HG03045 (cell line): ENCODE measurements around the gene TSPO.
A peak's percentile ranks its signal among the peaks of the same experiment; 100 is the strongest.
"Not testable (repeated sequence)": the region's sequence is repeated elsewhere in the genome, so short reads cannot be mapped to it uniquely, and the experiment has no call there.

Experiments used
- ATAC-seq: cut with Tn5 transposase; IDR thresholded peaks from one replicate; pipeline ENCODE4 v1.9.1; 2021; ENCODE audit warnings: mild to moderate bottlenecking, moderate library complexity; ENCODE audit not compliant: unreplicated experiment

Gene TSPO

DNA sequence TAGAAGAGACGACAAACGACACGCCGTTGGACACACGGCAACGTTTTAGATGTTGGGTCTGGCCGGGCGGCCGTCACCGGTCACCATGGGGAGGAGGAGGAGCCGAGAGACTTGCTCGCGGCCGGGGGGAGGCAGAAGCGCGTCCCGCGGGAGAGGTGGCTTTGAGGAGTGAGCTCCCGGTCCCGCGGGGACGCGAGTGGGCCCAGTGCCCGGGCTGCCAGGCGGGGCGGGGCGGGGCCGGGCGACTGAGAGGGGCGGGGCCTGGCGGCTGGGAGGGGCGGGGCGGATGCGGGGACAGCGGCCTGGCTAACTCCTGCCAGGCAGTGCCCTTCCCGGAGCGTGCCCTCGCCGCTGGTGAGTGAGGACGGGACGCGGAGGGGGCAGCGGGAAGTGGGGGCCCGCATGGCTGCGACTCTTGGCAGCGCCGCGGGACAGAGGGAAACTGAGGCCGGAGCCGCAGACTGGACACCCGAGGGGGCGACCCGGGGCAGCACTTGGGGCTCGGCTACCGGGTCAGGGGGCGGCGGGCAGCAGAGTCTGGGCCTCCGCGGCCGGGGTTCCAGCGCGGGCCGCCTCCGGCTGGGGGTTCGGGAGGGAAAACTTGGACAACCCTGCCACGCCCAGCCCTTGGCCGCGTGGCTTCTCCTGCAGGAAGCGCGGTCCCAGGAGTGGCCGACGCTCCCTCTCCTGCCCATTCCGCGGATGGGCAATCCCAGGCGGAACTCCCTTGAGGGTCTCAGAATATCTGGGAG, at the start of gene TSPO:
TSS of gene TSPO (plus strand) at position 309 of the 752 bp plus-strand sequence. CDS start 7,680 bp downstream, outside the sequence.
- ATAC-seq: no peak

- ATAC-seq: not testable (repeated sequence)
Observed at GRCh38 chr22:43104056-43104625, 47.2 kb upstream of the TSPO start.

- ATAC-seq: not testable (repeated sequence)
Observed at GRCh38 chr22:43104950-43105349, 46.4 kb upstream of the TSPO start.

DNA sequence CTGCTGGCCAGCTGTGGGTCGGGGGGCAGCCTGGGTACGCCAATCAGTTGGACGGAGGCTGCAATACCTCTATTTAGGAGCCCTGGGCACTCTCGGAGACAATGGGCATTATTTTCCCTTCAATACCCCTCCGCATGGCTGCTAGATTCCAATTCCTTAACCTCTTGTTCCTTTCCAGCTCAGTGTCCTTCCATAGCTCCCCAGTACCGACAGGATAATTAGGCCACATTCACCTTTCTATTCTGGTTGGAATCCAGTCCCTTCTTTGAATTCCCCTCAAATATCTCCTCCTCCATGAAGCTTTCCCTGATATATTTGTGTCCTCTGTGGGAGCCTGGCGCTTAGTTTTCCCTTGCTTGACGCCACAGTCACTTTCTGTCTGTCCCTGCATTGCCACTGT, 45.1 kb upstream of the TSPO start:
- ATAC-seq: no peak

DNA sequence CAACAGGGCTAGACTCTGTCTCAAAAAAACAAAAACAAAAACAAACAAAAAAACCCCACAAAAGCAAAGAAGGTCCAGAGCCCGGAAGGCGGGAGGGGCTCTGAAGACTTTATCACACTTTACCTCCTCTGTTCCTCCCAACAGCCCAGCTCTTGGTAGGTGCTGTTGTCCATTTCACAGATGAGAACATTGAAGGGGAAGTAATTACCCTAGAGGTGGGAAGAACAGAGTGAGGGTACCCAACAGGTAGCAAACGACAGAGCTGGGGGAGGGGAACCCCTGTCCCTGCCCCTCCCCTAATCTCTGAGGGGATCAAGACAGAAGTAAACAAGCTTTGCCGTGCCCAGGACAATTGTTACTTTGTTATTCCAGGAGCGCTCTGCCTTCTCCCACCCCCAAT, 41.8 kb upstream of the TSPO start:
- ATAC-seq: no peak

DNA sequence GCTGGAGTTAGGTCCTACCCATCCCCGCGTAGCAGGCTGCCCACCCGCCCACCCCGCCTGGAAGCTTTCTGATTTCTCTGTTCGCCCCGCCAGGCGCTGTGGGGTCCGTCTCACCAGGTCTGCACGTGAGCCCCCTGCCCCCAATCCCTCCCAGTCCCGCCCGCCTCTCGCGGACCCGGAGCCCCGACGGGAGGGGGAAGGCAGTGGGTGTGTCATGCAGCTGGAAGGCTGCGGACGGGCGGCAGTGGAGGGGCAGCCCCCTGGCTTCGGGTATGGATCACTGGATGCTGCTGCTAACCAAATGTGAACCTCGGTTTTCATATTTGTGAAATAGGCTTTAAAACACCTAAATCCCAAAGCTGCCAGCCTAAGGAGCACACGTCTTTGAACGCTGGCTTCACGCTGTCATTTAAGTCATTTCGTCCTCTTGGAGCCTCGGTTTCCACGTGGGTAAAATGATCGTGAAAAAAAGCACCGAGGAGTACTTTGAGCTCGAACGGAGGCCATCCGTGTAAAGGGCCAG, 41.4 kb upstream of the TSPO start:
- ATAC-seq: no peak

GRCh38 chr22:43110444-43110926, 40.9 kb upstream of the TSPO start, which contains the start of gene BIK:
BIK (plus strand) TSS chr22:43110750; CDS start chr22:43124023, 13,273 bp downstream.
- peak; percentile 42 for ATAC-seq

DNA sequence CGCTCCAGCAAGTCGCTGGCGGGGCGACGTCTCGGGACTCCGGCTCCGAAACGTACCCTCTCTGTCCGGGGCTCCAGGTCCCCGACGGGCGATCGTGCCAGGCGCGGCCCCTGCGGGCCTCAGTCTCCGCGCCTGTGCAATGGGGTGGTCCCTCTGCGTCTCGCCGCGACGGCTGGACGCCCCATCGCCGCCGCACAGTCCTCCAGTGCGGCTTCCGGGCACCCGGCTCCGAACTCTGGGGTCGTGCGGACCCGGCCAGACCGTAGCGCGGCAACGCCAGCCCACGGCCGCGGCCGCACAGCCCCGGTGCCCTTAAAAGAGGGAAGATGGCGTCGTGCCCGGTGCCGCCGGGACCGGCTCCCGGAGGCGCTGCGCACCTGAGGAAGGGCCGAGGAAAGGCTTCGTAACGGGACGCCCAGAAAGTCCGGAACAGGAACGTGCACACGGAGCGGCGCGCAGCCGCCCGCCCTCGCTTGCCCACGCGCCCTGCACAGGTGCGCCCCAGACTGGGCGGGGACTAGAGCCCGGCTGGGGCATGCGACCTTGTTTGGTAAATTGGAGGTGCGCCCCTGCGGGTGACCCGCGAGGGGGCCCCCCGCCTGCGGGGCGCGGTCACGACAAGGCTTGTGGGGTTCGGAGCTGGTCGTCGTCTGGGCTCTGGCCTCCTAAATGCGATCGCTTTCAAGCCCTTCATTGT, 40.3 kb upstream of the TSPO start:
- ATAC-seq: peak; percentile 46

- ATAC-seq: no peak
Observed at GRCh38 chr22:43113526-43114251, 37.7 kb upstream of the TSPO start.

- ATAC-seq: no peak
Observed at GRCh38 chr22:43114958-43115357, 36.4 kb upstream of the TSPO start.

DNA sequence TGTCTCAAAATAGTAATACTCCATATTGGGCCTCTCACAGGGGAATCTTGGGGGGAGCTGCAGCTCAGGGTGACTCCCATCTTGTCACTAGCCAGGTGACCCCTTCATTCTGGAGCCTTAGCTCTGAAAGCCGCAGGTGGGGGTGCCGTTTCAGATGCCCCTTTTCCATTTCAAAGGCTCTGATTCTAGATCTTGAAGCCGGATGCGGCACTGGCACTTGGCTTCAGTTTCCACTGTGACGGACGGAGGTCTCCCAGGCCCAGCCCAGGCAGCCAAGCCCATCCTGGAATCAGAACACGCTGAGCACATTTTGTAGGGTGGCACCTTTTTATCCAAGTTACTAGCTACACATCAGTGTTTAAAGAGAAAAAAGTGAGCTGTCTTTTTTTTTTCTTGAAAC, 34.4 kb upstream of the TSPO start:
- no peak for ATAC-seq

GRCh38 chr22:43118024-43118849, 33.1 kb upstream of the TSPO start:
- ATAC-seq: peak; percentile 12

GRCh38 chr22:43118953-43119458, 32.4 kb upstream of the TSPO start:
- peak; percentile 70 for ATAC-seq

DNA sequence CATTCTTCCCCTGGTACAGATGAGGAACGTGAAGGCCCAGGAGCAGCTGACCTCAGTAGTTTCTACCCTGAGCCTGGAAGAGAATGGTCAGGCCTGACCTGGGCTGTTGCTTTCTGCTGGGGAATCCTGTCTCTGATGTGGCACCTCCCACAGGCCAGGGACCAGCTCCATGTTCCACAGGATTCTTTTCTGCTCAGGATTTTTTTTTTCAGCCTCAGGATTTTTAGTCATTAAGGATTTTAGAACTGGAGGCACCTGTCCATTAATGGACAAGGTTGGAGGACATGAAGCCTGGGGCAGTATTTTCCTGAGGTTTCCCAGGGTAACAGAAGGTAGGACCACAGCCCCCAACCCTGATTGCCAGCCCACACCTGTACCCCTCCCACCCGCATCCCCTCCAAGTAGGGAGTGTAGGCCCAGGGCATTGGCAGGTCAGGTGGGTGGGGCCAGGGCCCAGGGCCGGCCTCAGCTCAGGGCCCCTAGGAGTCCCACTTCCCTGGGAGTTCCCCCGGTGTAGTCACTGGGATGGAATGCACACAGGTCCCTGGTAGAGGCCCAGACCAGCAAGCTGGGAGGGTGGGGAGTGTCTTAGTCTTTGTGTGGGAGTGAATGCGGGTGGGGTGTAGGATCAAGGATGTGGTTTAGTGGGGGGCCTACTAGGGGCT, 24.7 kb upstream of the TSPO start:
- no peak for ATAC-seq

GRCh38 chr22:43127166-43127908, 24.0 kb upstream of the TSPO start:
- no peak for ATAC-seq

GRCh38 chr22:43128116-43128515, 23.2 kb upstream of the TSPO start:
- ATAC-seq: no peak

- no peak for ATAC-seq
Observed at GRCh38 chr22:43128928-43129424, 22.4 kb upstream of the TSPO start.
